SK-N-MC (cell line): ENCODE data around the gene METTL16.
"Not testable (repeated sequence)": the region's sequence is repeated elsewhere in the genome, so short reads cannot be mapped to it uniquely, and the experiment has no call there.

ENCODE experiments used
- EZH2 ChIP-seq: fragments of 200-600 bp; sonication (generic); IDR thresholded peaks from one replicate; pipeline ENCODE4 v1.6.1; 2017; ENCODE audit warnings: antibody characterized with exemption
- POLR2AphosphoS5 ChIP-seq: IDR thresholded peaks from 2 replicates; pipeline ENCODE4 v1.6.1; 2012; ENCODE audit warnings: mild to moderate bottlenecking, low read depth, low read length, borderline replicate concordance

DNA sequence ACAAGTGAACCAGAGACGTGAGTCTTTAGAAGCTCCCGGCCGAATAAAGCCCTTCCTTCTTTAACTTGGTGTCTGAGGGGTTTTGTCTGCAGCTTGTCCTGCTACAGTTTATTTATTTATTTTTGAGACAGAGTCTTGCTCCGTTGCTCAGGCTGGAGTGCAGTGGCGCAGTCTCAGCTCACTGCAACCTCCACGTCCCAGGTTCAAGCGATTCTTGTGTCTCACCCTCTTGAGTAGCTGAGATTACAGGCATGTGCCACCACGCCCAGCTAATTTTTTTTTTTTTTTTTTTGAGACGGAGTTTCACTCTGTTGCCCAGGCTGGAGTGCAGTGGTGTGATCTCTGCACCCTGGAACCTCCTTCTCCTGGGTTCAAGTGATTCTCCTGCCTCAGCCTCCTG, 36.3 kb upstream of the METTL16 start:
- not testable (repeated sequence) for TF ChIP-seq EZH2, POLR2AphosphoS5
